HG02943 (cell line): Measurements from ENCODE around the gene PRDM11.
"Not testable (repeated sequence)": the region's sequence is repeated elsewhere in the genome, so short reads cannot be mapped to it uniquely, and the experiment has no call there.

Experiments
- ATAC-seq: cut with Tn5 transposase; IDR thresholded peaks from one replicate; pipeline ENCODE4 v1.9.1; 2021; ENCODE audit warnings: mild to moderate bottlenecking, low read depth, moderate library complexity; ENCODE audit not compliant: unreplicated experiment

PRDM11 gene

GRCh38 chr11:45146072-45147016 lies at the start of gene PRDM11:
PRDM11 (plus strand) TSS chr11:45146639; CDS start chr11:45181767, 35,128 bp downstream.
- ATAC-seq = peak; percentile 38

GRCh38 chr11:45097721-45098493 lies 48.5 kb upstream of the PRDM11 start:
- no peak for ATAC-seq

GRCh38 chr11:45098929-45099328 lies 47.5 kb upstream of the PRDM11 start:
- ATAC-seq = no peak

- no peak for ATAC-seq
These were observed 46.1 kb upstream of the PRDM11 start for GRCh38 chr11:45100339-45100738.

GRCh38 chr11:45102361-45102809 lies 44.1 kb upstream of the PRDM11 start:
- no peak for ATAC-seq

- ATAC-seq = no peak
These were observed 43.4 kb upstream of the PRDM11 start for GRCh38 chr11:45102810-45103621.

- no peak for ATAC-seq
These were observed 42.2 kb upstream of the PRDM11 start for GRCh38 chr11:45104006-45104789.

GRCh38 chr11:45104790-45105084 lies 41.7 kb upstream of the PRDM11 start:
- no peak for ATAC-seq

- no peak for ATAC-seq
These were observed 41.0 kb upstream of the PRDM11 start for GRCh38 chr11:45105233-45105983.

- ATAC-seq = no peak
These were observed 40.5 kb upstream of the PRDM11 start for GRCh38 chr11:45105984-45106375.

GRCh38 chr11:45106440-45106839 lies 40.0 kb upstream of the PRDM11 start:
- ATAC-seq = no peak

GRCh38 chr11:45107029-45107428 lies 39.4 kb upstream of the PRDM11 start:
- ATAC-seq = no peak

- ATAC-seq = no peak
These were observed 38.1 kb upstream of the PRDM11 start for GRCh38 chr11:45108070-45109064.

GRCh38 chr11:45109400-45109799 lies 37.0 kb upstream of the PRDM11 start:
- ATAC-seq = no peak

GRCh38 chr11:45110562-45110961 lies 35.9 kb upstream of the PRDM11 start:
- ATAC-seq = no peak

- no peak for ATAC-seq
These were observed 32.6 kb upstream of the PRDM11 start for GRCh38 chr11:45113807-45114206.

GRCh38 chr11:45127836-45128235 lies 18.6 kb upstream of the PRDM11 start:
- ATAC-seq = not testable (repeated sequence)

GRCh38 chr11:45133878-45134277 lies 12.6 kb upstream of the PRDM11 start:
- ATAC-seq = no peak
